Hindlimb muscle (tissue), 1 donor: ENCODE data around the gene CIAPIN1. TPM values are rescaled to one million over a fixed set of nuclear protein-coding genes. Genes with fewer than 3 reads are reported as not detected.

Experiments used
- DNase-seq: peaks from one replicate; pipeline ENCODE4 v3.0.0-alpha.2; 2013
- polyA plus RNA-seq: library from polyadenylated mRNA; unstranded; fragments of 120-200 nt; gene quantifications from one replicate; pipeline ENCODE4 v1.2.1, GENCODE V29; 2013; ENCODE audit not compliant: insufficient read length

CIAPIN1 gene
- polyA plus RNA-seq, 1 donor: 55.8 TPM

- no peak for DNase-seq
Observed at GRCh38 chr16:57381791-57382534, 65.2 kb downstream of the CIAPIN1 start.

- no peak for DNase-seq
Observed at GRCh38 chr16:57380671-57381462, 66.3 kb downstream of the CIAPIN1 start.

GRCh38 chr16:57379579-57379978 is 67.6 kb downstream of the CIAPIN1 start:
- no peak for DNase-seq

Other genes with a start within 250 kb of the CIAPIN1 start
- 36.0 TPM for gene ARL2BP, start 202.1 kb downstream of the CIAPIN1 start, polyA plus RNA-seq
- 0.89 TPM for gene PLLP, start 162.7 kb downstream of the CIAPIN1 start, polyA plus RNA-seq
- 0.15 TPM for gene CCL22, start 88.6 kb downstream of the CIAPIN1 start, polyA plus RNA-seq
- gene CX3CL1, start 74.9 kb downstream of the CIAPIN1 start, polyA plus RNA-seq: 4.9 TPM
- not detected for gene CCL17, start 42.6 kb downstream of the CIAPIN1 start, polyA plus RNA-seq
- 70.1 TPM for gene COQ9, start 94 bp upstream of the CIAPIN1 start, polyA plus RNA-seq
- gene POLR2C, start 15.3 kb upstream of the CIAPIN1 start, polyA plus RNA-seq: 45.9 TPM
- 10.2 TPM for gene DOK4, start 39.1 kb upstream of the CIAPIN1 start, polyA plus RNA-seq
- gene CCDC102A, start 89.2 kb upstream of the CIAPIN1 start, polyA plus RNA-seq: 12.8 TPM
- gene ADGRG5, start 95.3 kb upstream of the CIAPIN1 start, polyA plus RNA-seq: 1.2 TPM
- gene ADGRG1, start 181.2 kb upstream of the CIAPIN1 start, polyA plus RNA-seq: 7.4 TPM
- 0.12 TPM for gene ADGRG3, start 220.9 kb upstream of the CIAPIN1 start, polyA plus RNA-seq
- gene DRC7, start 247.4 kb upstream of the CIAPIN1 start, polyA plus RNA-seq: not detected